HepG2 (cell line): Measurements from ENCODE around the gene FAM174C. TPM values are rescaled to one million over a fixed set of nuclear protein-coding genes. Genes with fewer than 3 reads are reported as not detected.

Source experiments
- ATAC-seq: fragments of 200-7000 bp; cut with Tn5 transposase; 3 replicates; pipeline ENCODE4 v1.9.1; 2020; ENCODE audit warnings: mild to moderate bottlenecking, moderate library complexity
- BruUV-seq: library from RNA; stranded (reverse); fragments of 400-500 nt; replicated peaks from 2 replicates; lab custom pipeline; 2021; lab: Mats Ljungman, UMichigan
- CTCF ChIA-PET: fragments of 300-600 bp; formaldehyde crosslinking; extraction: SDS; loops from one replicate; lab custom pipeline; 2021; ENCODE audit warnings: low total read pairs, inconsistent platforms, low intra/inter-chr PET ratio; lab: Yijun Ruan, JAX
- POLR2A ChIA-PET: fragments of 350-600 bp; sonication (Branson Sonifier 250); formaldehyde crosslinking; loops from one replicate; lab custom pipeline; 2020; ENCODE audit warnings: antibody characterized with exemption, inconsistent platforms; lab: Yijun Ruan, JAX
- DNase-seq: peaks from one replicate; pipeline ENCODE4 v3.0.0-alpha.2; 2015; ENCODE audit warnings: low spot score
- FAIRE-seq: peaks from 3 replicates; lab custom pipeline; 2011; peaks lifted over from hg19 to GRCh38; lab: Jason Lieb, UNC
- H2AFZ ChIP-seq: one replicate; pipeline ENCODE4 v1.6.1; 2011; ENCODE audit warnings: low read length, inconsistent platforms
- H3K27ac ChIP-seq: fragments of 300-600 bp; 3 replicates; pipeline ENCODE4 v1.8.0; 2011; ENCODE audit warnings: mixed run types, mild to moderate bottlenecking, mixed read lengths, low read length, inconsistent platforms; ENCODE audit not compliant: insufficient read depth; ENCODE audit errors: extremely low read length
- H3K27me3 ChIP-seq, 2 experiments: fragments of 200-600 bp in 1 of 2; 2 replicates in 1 of 2; 3 replicates in 1 of 2; pipeline versions ENCODE4 v1.6.0 to v1.8.0; 2011; ENCODE audit warnings: low read length in 2 of 2, mild to moderate bottlenecking in 2 of 2, moderate library complexity in 2 of 2, inconsistent platforms in 1 of 2; ENCODE audit not compliant: insufficient read depth in 2 of 2, control insufficient read depth in 1 of 2
- H3K36me3 ChIP-seq, 2 experiments: fragments of 200-600 bp in 1 of 2; replicated peaks in 1 of 2; 2 replicates in 1 of 2; 3 replicates in 1 of 2; pipeline versions ENCODE4 v1.5.1 to v1.8.0; 2011; ENCODE audit warnings: low read length in 2 of 2, inconsistent platforms in 1 of 2; ENCODE audit not compliant: insufficient read depth in 2 of 2, control insufficient read depth in 1 of 2
- H3K4me1 ChIP-seq: 2 replicates; pipeline ENCODE4 v1.5.1; 2012; ENCODE audit warnings: low read length, inconsistent platforms; ENCODE audit not compliant: insufficient read depth
- H3K4me2 ChIP-seq: 2 replicates; pipeline ENCODE4 v1.6.0; 2011; ENCODE audit warnings: low read depth, low read length, inconsistent platforms
- H3K4me3 ChIP-seq, 3 experiments: fragments of 200-600 bp in 1 of 3; sonication (generic), shearing (Covaris generic) in 1 of 3; replicated peaks in 1 of 3; 2 replicates each; pipeline ENCODE4 v1.5.1; 2011 to 2016; ENCODE audit warnings: low read length in 3 of 3, inconsistent platforms in 2 of 3, low read depth in 2 of 3, mild to moderate bottlenecking in 2 of 3, control low read depth in 1 of 3, mixed read lengths in 1 of 3; ENCODE audit not compliant: insufficient read depth in 1 of 3
- H3K79me2 ChIP-seq: one replicate; pipeline ENCODE4 v1.6.1; 2011; ENCODE audit warnings: low read length, inconsistent platforms; ENCODE audit not compliant: insufficient read depth
- H3K9ac ChIP-seq: 2 replicates; pipeline ENCODE4 v1.6.0; 2011; ENCODE audit warnings: mild to moderate bottlenecking, low read depth, low read length, inconsistent platforms; ENCODE audit not compliant: insufficient read depth
- H3K9me3 ChIP-seq: 2 replicates; pipeline ENCODE4 v1.5.1; 2012; ENCODE audit warnings: mild to moderate bottlenecking, low read length
- H4K20me1 ChIP-seq: 2 replicates; pipeline ENCODE4 v1.6.0; 2011; ENCODE audit warnings: inconsistent platforms, mild to moderate bottlenecking, low read length, moderate library complexity; ENCODE audit not compliant: insufficient read depth
- HNRNPLL ChIP-seq: fragments of 200-400 bp; formaldehyde crosslinking; IDR thresholded peaks from 2 replicates; pipeline ENCODE4 v1.6.1; 2017; ENCODE audit warnings: mild to moderate bottlenecking, low read depth, low read length; ENCODE audit not compliant: poor library complexity, severe bottlenecking
- JDP2 ChIP-seq: sonication (generic); formaldehyde crosslinking; IDR thresholded peaks from 2 replicates; pipeline ENCODE4 v1.8.1; 2022; ENCODE audit warnings: missing genetic modification reagents, borderline replicate concordance
- KDM5A ChIP-seq: fragments of 200-600 bp; sonication (generic); IDR thresholded peaks from 2 replicates; pipeline ENCODE4 v1.7.0; 2018; ENCODE audit warnings: antibody characterized with exemption, mild to moderate bottlenecking, low read length, borderline replicate concordance
- MTA1 ChIP-seq: sonication (generic); formaldehyde crosslinking; IDR thresholded peaks from 2 replicates; pipeline ENCODE4 v1.4.0; 2020; ENCODE audit warnings: missing genetic modification reagents, mild to moderate bottlenecking, borderline replicate concordance
- RARA ChIP-seq: IDR thresholded peaks from 2 replicates; pipeline ENCODE4 v1.6.1; 2016; ENCODE audit warnings: missing genetic modification reagents, missing compliant biosample characterization
- RBM39 ChIP-seq: fragments of 200-400 bp; formaldehyde crosslinking; IDR thresholded peaks from one replicate; pipeline ENCODE4 v1.6.1; 2018; ENCODE audit warnings: antibody characterized with exemption, mild to moderate bottlenecking, low read depth, low read length; ENCODE audit not compliant: poor library complexity, severe bottlenecking
- RNF2 ChIP-seq: fragments of 450-650 bp; conservative IDR thresholded peaks from 2 replicates; pipeline ENCODE4 v1.6.1; 2016; ENCODE audit warnings: low read depth
- SMAD1 ChIP-seq: sonication (generic); formaldehyde crosslinking; IDR thresholded peaks from 2 replicates; pipeline ENCODE4 v1.4.0; 2020; ENCODE audit warnings: missing genetic modification reagents, low read depth, mild to moderate bottlenecking, borderline replicate concordance
- SP5 ChIP-seq: IDR thresholded peaks from 2 replicates; pipeline ENCODE4 v1.6.1; 2016; ENCODE audit warnings: low read depth, borderline replicate concordance
- XRCC5 ChIP-seq: fragments of 200-400 bp; formaldehyde crosslinking; optimal IDR thresholded peaks from 2 replicates; pipeline ENCODE3; 2017; ENCODE audit warnings: mild to moderate bottlenecking, low read length
- ZMYM3 ChIP-seq: sonication (generic); formaldehyde crosslinking; IDR thresholded peaks from 2 replicates; pipeline ENCODE4 v1.5.1; 2020; ENCODE audit warnings: mild to moderate bottlenecking, missing genetic modification reagents
- ZNF234 ChIP-seq: sonication (generic); formaldehyde crosslinking; conservative IDR thresholded peaks from 2 replicates; pipeline ENCODE4 v1.5.1; 2020; ENCODE audit warnings: mild to moderate bottlenecking, missing genetic modification reagents
- ZNF24 ChIP-seq: fragments of 450-650 bp; IDR thresholded peaks from 2 replicates; pipeline ENCODE4 v1.6.1; 2017; ENCODE audit warnings: antibody characterized with exemption, mild to moderate bottlenecking
- ZNF766 ChIP-seq: sonication (generic); formaldehyde crosslinking; IDR thresholded peaks from 2 replicates; pipeline ENCODE4 v1.5.0; 2020; ENCODE audit warnings: missing genetic modification reagents, borderline replicate concordance
- ZNF772 ChIP-seq: sonication (generic); formaldehyde crosslinking; IDR thresholded peaks from 2 replicates; pipeline ENCODE4 v1.5.0; 2020; ENCODE audit warnings: mild to moderate bottlenecking, missing genetic modification reagents
- ZSCAN25 ChIP-seq: sonication (generic); formaldehyde crosslinking; IDR thresholded peaks from 2 replicates; pipeline ENCODE4 v1.8.0; 2022; ENCODE audit warnings: mild to moderate bottlenecking, missing genetic modification reagents
- ZSCAN29 ChIP-seq: sonication (generic); formaldehyde crosslinking; conservative IDR thresholded peaks from 2 replicates; pipeline ENCODE4 v1.4.0; 2020; ENCODE audit warnings: mild to moderate bottlenecking, missing genetic modification reagents
- WGBS: methylation state at CpG from one replicate; pipeline ENCODE4 v1.1.6; 2017; ENCODE audit warnings: low lambda C conversion rate; 5-methylcytosine and 5-hydroxymethylcytosine counted together
- in situ Hi-C: cut with HindIII; loops from 2 replicates; pipeline ENCODE4 v1.10.0; 2017; ENCODE audit warnings: low pct_unique_long_range_greater_than_20kb; ENCODE audit not compliant: extremely low pct_ligation_motif_present
- intact Hi-C: fragments of 100-400 bp; cut with micrococcal nuclease; formaldehyde crosslinking; loops from one replicate; pipeline ENCODE4 v1.10.0; 2022; ENCODE audit not compliant: unreplicated experiment
- polyA plus RNA-seq, 8 experiments: library from polyadenylated mRNA; depleted of rRNA in 3 of 8; stranded (reverse) in 7 of 8; unstranded in 1 of 8; fragments of >200 nt; fragmentation: Illumina TruSeq in 4 of 8; extraction: Trizol in 4 of 8; gene quantifications; 2 replicates each; pipeline versions ENCODE4 v1.2.1 to v1.2.3, GENCODE V29; 2011 to 2016; ENCODE audit warnings: low read depth in 4 of 8, missing spikeins in 1 of 8, mixed read lengths in 1 of 8; ENCODE audit not compliant: insufficient read depth in 1 of 8
- total RNA-seq, 5 experiments: library from RNA; depleted of rRNA; stranded (reverse); fragments of >200 nt; fragmentation: Illumina TruSeq; extraction: Trizol; gene quantifications; 2 replicates each; pipeline ENCODE4 v1.2.3, GENCODE V29; 2016; ENCODE audit warnings: low read depth in 1 of 5
- TF ChIP-seq, protein P1 (sequence below): sonication (generic); formaldehyde crosslinking; IDR thresholded peaks from 2 replicates; pipeline ENCODE4 v1.9.0; 2022; ENCODE audit warnings: missing genetic modification reagents, mild to moderate bottlenecking, borderline replicate concordance
- TF ChIP-seq, protein P2 (sequence below): sonication (generic); formaldehyde crosslinking; conservative IDR thresholded peaks from 2 replicates; pipeline ENCODE4 v1.4.0; 2020; ENCODE audit warnings: missing genetic modification reagents

Gene FAM174C
- total and polyA plus RNA-seq, 2 of the 13 experiments (the other 11 are each of a cell fraction or from before 2014, with no cell fraction given), result 19.5 to 31.3 TPM

DNA sequence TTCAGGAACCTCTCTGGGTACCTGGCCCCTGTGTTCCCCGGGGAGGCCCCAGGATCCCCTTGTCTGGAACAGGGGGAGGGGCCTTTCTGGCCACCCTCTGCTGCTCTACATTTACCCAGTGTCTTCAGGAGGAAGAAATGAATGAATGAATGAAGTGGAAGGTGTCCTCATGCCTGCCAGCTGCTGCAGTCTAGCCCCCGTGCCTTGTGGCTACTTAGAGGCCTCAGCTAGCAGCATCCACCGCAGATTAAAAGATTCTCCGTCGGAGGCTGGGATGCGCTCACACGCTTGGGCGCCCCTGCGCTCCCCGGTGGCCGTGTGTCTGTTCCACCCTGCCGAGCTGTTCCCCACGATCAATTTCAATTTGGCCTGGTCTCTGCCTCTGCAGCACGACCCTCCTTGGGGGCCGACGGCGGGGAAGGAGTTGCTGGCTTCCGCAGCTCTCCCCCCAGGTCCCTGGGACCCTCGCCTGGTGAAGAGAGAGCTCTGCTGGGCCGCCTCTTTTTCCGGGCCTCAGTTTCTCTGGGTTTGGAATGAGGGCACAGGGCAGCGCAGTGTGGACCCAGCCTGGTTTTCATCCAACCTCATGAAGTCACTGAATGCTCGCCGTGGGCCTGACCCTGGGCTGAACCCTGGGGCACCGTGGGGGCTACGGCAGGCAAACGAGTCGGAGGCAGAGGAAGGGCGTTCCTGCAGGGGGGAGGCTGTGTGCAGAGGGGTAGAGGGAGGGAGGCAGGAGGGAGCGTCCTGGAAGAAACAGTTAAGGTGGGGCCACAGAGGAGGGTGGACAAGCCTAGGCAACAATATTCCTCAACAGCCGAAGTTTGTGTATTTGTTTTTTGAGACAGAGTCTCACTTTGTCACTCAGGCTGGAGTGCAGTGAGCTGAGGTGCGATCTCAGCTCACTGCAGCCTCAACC lies 38.6 kb downstream of the FAM174C start:
- H3K9me3 ChIP-seq, result no peaks in the 10 kb centered on the region
- no peak for DNase-seq
- WGBS, result 37% methylated on average over 27 of the region's 32 CpGs
- H2AFZ ChIP-seq, result no peak overlapping the region
- peaks cover 56% of the 10 kb centered on the region for H3K4me1 ChIP-seq
- CTCF ChIA-PET, result no interaction called here
- no peak for FAIRE-seq
- BruUV-seq, result no TSS peak
- H3K79me2 ChIP-seq, result no peaks in the 10 kb centered on the region
- peaks cover 8 to 53% of the 10 kb centered on the region in 2 experiments for H3K27me3 ChIP-seq
- no peak for ATAC-seq
- H3K4me2 ChIP-seq, result peak overlapping the region; percentile 25
- POLR2A ChIA-PET, result interaction anchor here (1.2 to 1.5 kb wide), 4 partner anchors 10 to 45 kb away, joined by 3 to 7 read pairs (median 4); partner anchors contain the start of gene CIRBP
- no peaks in the 10 kb centered on the region for H4K20me1 ChIP-seq
- intact Hi-C loops (loop anchor here (2.0 kb wide), 1 partner anchor 35 kb away; no protein-coding TSS in a partner anchor), in situ Hi-C loops (no loop called here)
- H3K36me3 ChIP-seq, result no peaks in the 10 kb centered on the region
- no peak overlapping the region for H3K9ac ChIP-seq
- no peak overlapping the region for H3K27ac ChIP-seq
- H3K4me3 ChIP-seq, result peak overlapping the region in 1 of 3 experiments; percentile 44; a peak in 1 of 6 replicates
- TF ChIP-seq ZSCAN25 (CRISPR knock-in tag), result peak; percentile 96
- TF ChIP-seq ZMYM3 (CRISPR knock-in tag), result peak; percentile 51
- TF ChIP-seq RBM39, result no peak
- TF ChIP-seq ZNF772 (CRISPR knock-in tag), result no peak
- TF ChIP-seq ZSCAN29 (CRISPR knock-in tag), result no peak
- TF ChIP-seq KDM5A, result no peak
- TF ChIP-seq RNF2, result no peak
- peak; percentile 7 for TF ChIP-seq XRCC5
- no peak for TF ChIP-seq ZNF766 (CRISPR knock-in tag)
- peak; percentile 23 for TF ChIP-seq HNRNPLL
- TF ChIP-seq SP5 (CRISPR knock-in tag), result no peak
- TF ChIP-seq RARA (CRISPR knock-in tag), result 0 out of 2 replicates have a peak, but pooled peaks have one; percentile 38
- peak; percentile 51; the same call in 1 of the 2 replicates for TF ChIP-seq MTA1 (CRISPR knock-in tag)
- no peak for TF ChIP-seq JDP2 (CRISPR knock-in tag)
- TF ChIP-seq ZNF234 (CRISPR knock-in tag), result no peak
- peak; percentile 90 for TF ChIP-seq ZNF24
- TF ChIP-seq, protein P1, sequence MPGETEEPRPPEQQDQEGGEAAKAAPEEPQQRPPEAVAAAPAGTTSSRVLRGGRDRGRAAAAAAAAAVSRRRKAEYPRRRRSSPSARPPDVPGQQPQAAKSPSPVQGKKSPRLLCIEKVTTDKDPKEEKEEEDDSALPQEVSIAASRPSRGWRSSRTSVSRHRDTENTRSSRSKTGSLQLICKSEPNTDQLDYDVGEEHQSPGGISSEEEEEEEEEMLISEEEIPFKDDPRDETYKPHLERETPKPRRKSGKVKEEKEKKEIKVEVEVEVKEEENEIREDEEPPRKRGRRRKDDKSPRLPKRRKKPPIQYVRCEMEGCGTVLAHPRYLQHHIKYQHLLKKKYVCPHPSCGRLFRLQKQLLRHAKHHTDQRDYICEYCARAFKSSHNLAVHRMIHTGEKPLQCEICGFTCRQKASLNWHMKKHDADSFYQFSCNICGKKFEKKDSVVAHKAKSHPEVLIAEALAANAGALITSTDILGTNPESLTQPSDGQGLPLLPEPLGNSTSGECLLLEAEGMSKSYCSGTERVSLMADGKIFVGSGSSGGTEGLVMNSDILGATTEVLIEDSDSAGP (CRISPR knock-in tag), result no peak
- TF ChIP-seq, protein P2, sequence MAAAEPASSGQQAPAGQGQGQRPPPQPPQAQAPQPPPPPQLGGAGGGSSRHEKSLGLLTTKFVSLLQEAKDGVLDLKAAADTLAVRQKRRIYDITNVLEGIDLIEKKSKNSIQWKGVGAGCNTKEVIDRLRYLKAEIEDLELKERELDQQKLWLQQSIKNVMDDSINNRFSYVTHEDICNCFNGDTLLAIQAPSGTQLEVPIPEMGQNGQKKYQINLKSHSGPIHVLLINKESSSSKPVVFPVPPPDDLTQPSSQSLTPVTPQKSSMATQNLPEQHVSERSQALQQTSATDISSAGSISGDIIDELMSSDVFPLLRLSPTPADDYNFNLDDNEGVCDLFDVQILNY (CRISPR knock-in tag), result no peak
- no peak for TF ChIP-seq SMAD1 (CRISPR knock-in tag)
